HEK293 (cell line): ENCODE results near the gene SPTBN1.

ENCODE experiments used
- CTCF ChIA-PET: fragments of 350-600 bp; formaldehyde crosslinking; extraction: SDS; loops from one replicate; lab custom pipeline; 2021; ENCODE audit warnings: antibody characterized with exemption; lab: Yijun Ruan, JAX
- POLR2A ChIA-PET: fragments of 300-600 bp; formaldehyde crosslinking; extraction: SDS; loops from one replicate; lab custom pipeline; 2020; ENCODE audit warnings: antibody characterized with exemption, inconsistent platforms; lab: Yijun Ruan, JAX
- H3K27ac ChIP-seq: fragments of 200-500 bp; sonication (Bioruptor generic); 2 replicates; pipeline ENCODE4 v1.5.1; 2014; ENCODE audit warnings: low read depth, low read length, control low read depth, inconsistent platforms; ENCODE audit errors: extremely low read depth
- H3K36me3 ChIP-seq, 2 experiments: fragments of 200-500 bp in 1 of 2; sonication (Bioruptor generic) in 1 of 2; 1 replicate in 1 of 2; 2 replicates in 1 of 2; pipeline ENCODE4 v1.5.1; 2014 to 2017; ENCODE audit warnings: inconsistent platforms in 2 of 2, low read length in 2 of 2; ENCODE audit not compliant: control insufficient read depth in 2 of 2, insufficient read depth in 1 of 2
- H3K4me1 ChIP-seq: fragments of 200-500 bp; sonication (Bioruptor generic); 2 replicates; pipeline ENCODE4 v1.5.1; 2014; ENCODE audit warnings: mild to moderate bottlenecking, low read length, inconsistent platforms; ENCODE audit not compliant: control insufficient read depth, insufficient read depth
- H3K4me3 ChIP-seq: 2 replicates; pipeline ENCODE4 v1.5.1; 2011; ENCODE audit warnings: low read depth, mild to moderate bottlenecking, control low read depth, low read length, moderate library complexity
- H3K9me3 ChIP-seq: fragments of 200-500 bp; sonication (Bioruptor generic); 2 replicates; pipeline ENCODE4 v1.5.1; 2014; ENCODE audit warnings: low read depth, low read length, inconsistent platforms; ENCODE audit not compliant: control insufficient read depth, insufficient read depth
- HOXA7 ChIP-seq: sonication (generic); formaldehyde crosslinking; IDR thresholded peaks from 2 replicates; pipeline ENCODE4 v1.8.1; 2022; ENCODE audit warnings: missing genetic modification reagents, borderline replicate concordance
- KLF9 ChIP-seq: fragments of 450-650 bp; formaldehyde crosslinking; IDR thresholded peaks from 2 replicates; pipeline ENCODE4 v1.5.1; 2016; ENCODE audit warnings: missing biosample characterization, missing genetic modification characterization, low read depth
- RBAK ChIP-seq: fragments of 450-650 bp; formaldehyde crosslinking; IDR thresholded peaks from 2 replicates; pipeline ENCODE4 v1.5.1; 2016; ENCODE audit warnings: missing biosample characterization, missing genetic modification characterization
- SP7 ChIP-seq: fragments of 450-650 bp; formaldehyde crosslinking; IDR thresholded peaks from 2 replicates; pipeline ENCODE4 v1.5.1; 2016; ENCODE audit warnings: missing biosample characterization, missing genetic modification characterization
- ZBTB7A ChIP-seq: fragments of 450-650 bp; formaldehyde crosslinking; IDR thresholded peaks from 2 replicates; pipeline ENCODE4 v1.5.1; 2016; ENCODE audit warnings: low read depth, missing biosample characterization, missing genetic modification characterization
- ZNF221 ChIP-seq: fragments of 450-650 bp; formaldehyde crosslinking; IDR thresholded peaks from 2 replicates; pipeline ENCODE4 v1.5.1; 2017; ENCODE audit warnings: missing biosample characterization, missing genetic modification characterization, borderline replicate concordance
- ZNF341 ChIP-seq: fragments of 450-650 bp; formaldehyde crosslinking; IDR thresholded peaks from 2 replicates; pipeline ENCODE4; 2016; ENCODE audit warnings: low read depth, missing biosample characterization, missing genetic modification characterization
- ZNF354C ChIP-seq: fragments of 450-650 bp; formaldehyde crosslinking; IDR thresholded peaks from 2 replicates; pipeline ENCODE4 v1.5.1; 2016; ENCODE audit warnings: missing biosample characterization, missing genetic modification characterization, low read depth, borderline replicate concordance
- ZNF423 ChIP-seq: fragments of 450-650 bp; formaldehyde crosslinking; IDR thresholded peaks from 2 replicates; pipeline ENCODE4 v1.5.1; 2016; ENCODE audit warnings: missing biosample characterization, missing genetic modification characterization
- ZNF549 ChIP-seq: fragments of 450-650 bp; IDR thresholded peaks from 2 replicates; pipeline ENCODE4 v1.5.1; 2018; ENCODE audit warnings: missing biosample characterization, missing genetic modification characterization, mild to moderate bottlenecking, inconsistent platforms, moderate library complexity
- ZNF571 ChIP-seq: fragments of 450-650 bp; formaldehyde crosslinking; IDR thresholded peaks from 2 replicates; pipeline ENCODE4 v1.5.0; 2017; ENCODE audit warnings: missing biosample characterization, missing genetic modification characterization
- ZNF624 ChIP-seq: fragments of 450-650 bp; formaldehyde crosslinking; IDR thresholded peaks from 2 replicates; pipeline ENCODE4 v1.5.1; 2017; ENCODE audit warnings: missing biosample characterization, missing genetic modification characterization
- ZNF776 ChIP-seq: fragments of 450-650 bp; formaldehyde crosslinking; IDR thresholded peaks from 2 replicates; pipeline ENCODE4 v1.5.0; 2017; ENCODE audit warnings: missing biosample characterization, missing genetic modification characterization, borderline replicate concordance
- TF ChIP-seq, protein P1 (sequence below): fragments of 450-650 bp; formaldehyde crosslinking; IDR thresholded peaks from 2 replicates; pipeline ENCODE4 v1.5.1; 2016; ENCODE audit warnings: missing biosample characterization, missing genetic modification characterization
- TF ChIP-seq, protein P2 (sequence below): fragments of 450-650 bp; formaldehyde crosslinking; IDR thresholded peaks from 2 replicates; pipeline ENCODE4 v1.5.1; 2016; ENCODE audit warnings: missing biosample characterization, missing genetic modification characterization
- TF ChIP-seq, protein P3 (sequence below): fragments of 450-650 bp; formaldehyde crosslinking; IDR thresholded peaks from 2 replicates; pipeline ENCODE4 v1.5.1; 2016; ENCODE audit warnings: missing biosample characterization, missing genetic modification characterization, borderline replicate concordance

Gene SPTBN1

DNA sequence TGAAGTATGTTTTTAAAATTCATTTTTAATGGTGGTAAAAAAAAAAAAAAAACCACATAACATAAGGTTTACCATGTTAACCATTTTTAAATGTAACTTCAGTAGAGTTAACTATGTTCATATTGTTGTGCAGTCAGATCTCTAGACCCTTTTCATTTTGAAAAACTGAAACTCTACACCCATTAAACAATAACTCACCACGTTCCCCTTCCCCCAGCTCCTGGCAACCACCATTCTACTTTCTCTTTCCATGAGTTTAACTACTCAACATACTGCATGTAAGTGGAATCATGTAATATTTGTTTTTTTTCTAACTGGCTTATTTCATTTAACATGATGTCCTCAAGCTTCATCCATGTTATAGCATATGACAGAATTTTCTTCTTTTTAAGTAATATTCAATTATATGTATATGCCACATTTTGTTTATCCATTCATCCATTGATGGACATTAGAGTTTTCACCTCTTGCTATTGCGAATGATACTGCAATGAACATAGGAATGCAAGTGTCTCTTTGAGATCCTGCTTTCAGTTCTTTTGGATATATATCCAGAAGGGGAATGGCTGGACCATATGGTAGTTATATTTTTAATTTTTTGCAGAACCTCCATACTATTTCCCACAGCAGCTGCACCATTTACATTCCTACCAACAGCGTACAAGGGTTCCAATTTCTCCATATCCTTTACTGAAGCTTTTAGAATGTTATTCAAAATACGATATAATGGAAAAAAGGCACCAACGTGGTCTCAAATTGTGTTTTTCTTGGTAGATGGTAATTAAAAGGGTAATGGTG, 91.0 kb downstream of the SPTBN1 start:
- POLR2A ChIA-PET, result interaction anchor here (0.7 kb wide), 1 partner anchor 243 kb away, joined by 3 read pairs; no protein-coding TSS in a partner anchor
- Histone ChIP-seq H3K4me3 (no peak overlapping the region), H3K9me3 (no peaks in the 10 kb centered on the region), H3K27ac (no peak overlapping the region), H3K36me3 (no peaks in the 10 kb centered on the region), H3K4me1 (peaks cover 11% of the 10 kb centered on the region; the same call in 1 of the 2 replicates)
- CTCF ChIA-PET, result interaction anchor here (0.6 to 1.3 kb wide), 5 partner anchors 15 to 440 kb away, joined by 3 to 4 read pairs (median 3); no protein-coding TSS in a partner anchor
- TF ChIP-seq ZNF571 (tag by site-specific recombination) (no peak), ZBTB7A (tag by site-specific recombination) (no peak), ZNF624 (tag by site-specific recombination) (no peak)
- TF ChIP-seq, protein P1, sequence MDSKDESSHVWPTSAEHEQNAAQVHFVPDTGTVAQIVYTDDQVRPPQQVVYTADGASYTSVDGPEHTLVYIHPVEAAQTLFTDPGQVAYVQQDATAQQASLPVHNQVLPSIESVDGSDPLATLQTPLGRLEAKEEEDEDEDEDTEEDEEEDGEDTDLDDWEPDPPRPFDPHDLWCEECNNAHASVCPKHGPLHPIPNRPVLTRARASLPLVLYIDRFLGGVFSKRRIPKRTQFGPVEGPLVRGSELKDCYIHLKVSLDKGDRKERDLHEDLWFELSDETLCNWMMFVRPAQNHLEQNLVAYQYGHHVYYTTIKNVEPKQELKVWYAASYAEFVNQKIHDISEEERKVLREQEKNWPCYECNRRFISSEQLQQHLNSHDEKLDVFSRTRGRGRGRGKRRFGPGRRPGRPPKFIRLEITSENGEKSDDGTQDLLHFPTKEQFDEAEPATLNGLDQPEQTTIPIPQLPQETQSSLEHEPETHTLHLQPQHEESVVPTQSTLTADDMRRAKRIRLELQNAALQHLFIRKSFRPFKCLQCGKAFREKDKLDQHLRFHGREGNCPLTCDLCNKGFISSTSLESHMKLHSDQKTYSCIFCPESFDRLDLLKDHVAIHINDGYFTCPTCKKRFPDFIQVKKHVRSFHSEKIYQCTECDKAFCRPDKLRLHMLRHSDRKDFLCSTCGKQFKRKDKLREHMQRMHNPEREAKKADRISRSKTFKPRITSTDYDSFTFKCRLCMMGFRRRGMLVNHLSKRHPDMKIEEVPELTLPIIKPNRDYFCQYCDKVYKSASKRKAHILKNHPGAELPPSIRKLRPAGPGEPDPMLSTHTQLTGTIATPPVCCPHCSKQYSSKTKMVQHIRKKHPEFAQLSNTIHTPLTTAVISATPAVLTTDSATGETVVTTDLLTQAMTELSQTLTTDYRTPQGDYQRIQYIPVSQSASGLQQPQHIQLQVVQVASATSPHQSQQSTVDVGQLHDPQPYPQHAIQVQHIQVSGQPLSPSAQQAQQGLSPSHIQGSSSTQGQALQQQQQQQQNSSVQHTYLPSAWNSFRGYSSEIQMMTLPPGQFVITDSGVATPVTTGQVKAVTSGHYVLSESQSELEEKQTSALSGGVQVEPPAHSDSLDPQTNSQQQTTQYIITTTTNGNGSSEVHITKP, result 0 out of 2 replicates have a peak, but pooled peaks have one; percentile 25

DNA sequence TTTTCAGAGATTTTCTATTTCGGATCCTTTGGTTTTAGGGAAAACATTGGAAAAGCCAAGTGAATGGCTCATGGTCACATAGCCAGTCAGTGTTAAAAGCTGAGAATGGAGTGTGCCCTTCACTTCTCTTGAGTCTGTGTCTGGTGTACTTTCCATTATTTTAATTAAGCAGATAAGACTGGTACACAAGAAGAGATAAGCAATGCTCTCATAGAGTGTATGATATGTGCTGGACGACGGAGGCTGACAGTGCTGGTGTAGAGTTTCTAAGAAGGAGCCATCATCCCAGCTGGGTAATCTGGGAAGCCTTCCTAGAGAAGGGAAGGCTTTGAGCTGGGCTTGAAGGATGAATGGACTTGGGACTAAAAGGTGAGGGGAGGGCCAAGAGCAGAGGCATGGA, 93.3 kb downstream of the SPTBN1 start:
- ChIA-PET POLR2A (no interaction called here), CTCF (no interaction called here)
- Histone ChIP-seq H3K27ac (no peak overlapping the region), H3K9me3 (no peaks in the 10 kb centered on the region), H3K36me3 (no peaks in the 10 kb centered on the region), H3K4me1 (peaks cover 11% of the 10 kb centered on the region; the same call in 1 of the 2 replicates)
- TF ChIP-seq, protein P2, sequence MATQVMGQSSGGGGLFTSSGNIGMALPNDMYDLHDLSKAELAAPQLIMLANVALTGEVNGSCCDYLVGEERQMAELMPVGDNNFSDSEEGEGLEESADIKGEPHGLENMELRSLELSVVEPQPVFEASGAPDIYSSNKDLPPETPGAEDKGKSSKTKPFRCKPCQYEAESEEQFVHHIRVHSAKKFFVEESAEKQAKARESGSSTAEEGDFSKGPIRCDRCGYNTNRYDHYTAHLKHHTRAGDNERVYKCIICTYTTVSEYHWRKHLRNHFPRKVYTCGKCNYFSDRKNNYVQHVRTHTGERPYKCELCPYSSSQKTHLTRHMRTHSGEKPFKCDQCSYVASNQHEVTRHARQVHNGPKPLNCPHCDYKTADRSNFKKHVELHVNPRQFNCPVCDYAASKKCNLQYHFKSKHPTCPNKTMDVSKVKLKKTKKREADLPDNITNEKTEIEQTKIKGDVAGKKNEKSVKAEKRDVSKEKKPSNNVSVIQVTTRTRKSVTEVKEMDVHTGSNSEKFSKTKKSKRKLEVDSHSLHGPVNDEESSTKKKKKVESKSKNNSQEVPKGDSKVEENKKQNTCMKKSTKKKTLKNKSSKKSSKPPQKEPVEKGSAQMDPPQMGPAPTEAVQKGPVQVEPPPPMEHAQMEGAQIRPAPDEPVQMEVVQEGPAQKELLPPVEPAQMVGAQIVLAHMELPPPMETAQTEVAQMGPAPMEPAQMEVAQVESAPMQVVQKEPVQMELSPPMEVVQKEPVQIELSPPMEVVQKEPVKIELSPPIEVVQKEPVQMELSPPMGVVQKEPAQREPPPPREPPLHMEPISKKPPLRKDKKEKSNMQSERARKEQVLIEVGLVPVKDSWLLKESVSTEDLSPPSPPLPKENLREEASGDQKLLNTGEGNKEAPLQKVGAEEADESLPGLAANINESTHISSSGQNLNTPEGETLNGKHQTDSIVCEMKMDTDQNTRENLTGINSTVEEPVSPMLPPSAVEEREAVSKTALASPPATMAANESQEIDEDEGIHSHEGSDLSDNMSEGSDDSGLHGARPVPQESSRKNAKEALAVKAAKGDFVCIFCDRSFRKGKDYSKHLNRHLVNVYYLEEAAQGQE (tag by site-specific recombination), result no peak
- TF ChIP-seq ZNF624 (tag by site-specific recombination) (no peak), RBAK (tag by site-specific recombination) (no peak), ZNF354C (tag by site-specific recombination) (no peak)
- TF ChIP-seq, all 188 proteins: peak for 0
- no peak overlapping the region for H3K4me3 ChIP-seq

DNA sequence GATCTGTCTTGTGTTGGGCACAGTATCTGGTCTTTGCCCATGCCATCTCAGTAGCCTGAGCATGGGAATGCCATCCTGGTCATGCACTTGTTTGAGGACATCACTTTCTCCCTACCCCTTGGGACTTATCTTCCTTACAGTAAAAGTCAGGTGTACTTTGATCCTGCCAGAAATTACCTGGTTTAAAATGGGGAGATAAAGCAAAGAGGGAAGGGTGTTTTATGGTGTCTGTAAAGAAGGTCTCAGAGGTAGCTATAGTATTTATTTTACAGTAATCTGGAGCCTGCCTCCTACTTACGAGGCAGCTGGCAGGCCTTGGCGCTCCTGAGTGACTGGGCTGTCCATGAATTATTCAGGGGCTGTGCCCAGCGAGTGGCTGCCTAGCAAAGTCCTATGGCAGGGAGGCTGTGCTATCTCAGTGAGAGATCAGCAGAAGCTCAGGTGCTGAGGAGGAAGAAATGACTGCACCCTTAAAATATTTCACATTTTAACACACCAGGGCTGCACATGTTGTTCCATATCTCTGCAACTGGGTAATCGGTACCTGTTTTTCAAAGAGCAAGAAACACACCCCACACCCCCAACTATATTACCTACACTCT, 93.9 kb downstream of the SPTBN1 start:
- H3K36me3 ChIP-seq, result no peaks in the 10 kb centered on the region
- no peak overlapping the region for H3K27ac ChIP-seq
- POLR2A ChIA-PET, result no interaction called here
- H3K4me1 ChIP-seq, result peaks cover 11% of the 10 kb centered on the region; the same call in 1 of the 2 replicates
- no peak overlapping the region for H3K4me3 ChIP-seq
- H3K9me3 ChIP-seq, result no peaks in the 10 kb centered on the region
- CTCF ChIA-PET, result no interaction called here
- TF ChIP-seq SP7 (tag by site-specific recombination) (no peak), HOXA7 (no peak), ZNF776 (tag by site-specific recombination) (no peak), ZNF341 (tag by site-specific recombination) (no peak), ZNF221 (tag by site-specific recombination) (no peak), ZNF549 (tag by site-specific recombination) (no peak), KLF9 (tag by site-specific recombination) (no peak), ZNF423 (tag by site-specific recombination) (no peak)
- TF ChIP-seq, protein P3, sequence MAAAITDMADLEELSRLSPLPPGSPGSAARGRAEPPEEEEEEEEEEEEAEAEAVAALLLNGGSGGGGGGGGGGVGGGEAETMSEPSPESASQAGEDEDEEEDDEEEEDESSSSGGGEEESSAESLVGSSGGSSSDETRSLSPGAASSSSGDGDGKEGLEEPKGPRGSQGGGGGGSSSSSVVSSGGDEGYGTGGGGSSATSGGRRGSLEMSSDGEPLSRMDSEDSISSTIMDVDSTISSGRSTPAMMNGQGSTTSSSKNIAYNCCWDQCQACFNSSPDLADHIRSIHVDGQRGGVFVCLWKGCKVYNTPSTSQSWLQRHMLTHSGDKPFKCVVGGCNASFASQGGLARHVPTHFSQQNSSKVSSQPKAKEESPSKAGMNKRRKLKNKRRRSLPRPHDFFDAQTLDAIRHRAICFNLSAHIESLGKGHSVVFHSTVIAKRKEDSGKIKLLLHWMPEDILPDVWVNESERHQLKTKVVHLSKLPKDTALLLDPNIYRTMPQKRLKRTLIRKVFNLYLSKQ (tag by site-specific recombination), result no peak
- TF ChIP-seq, protein P1, result no peak
